HG03039 (cell line): ENCODE data around the gene GTF3C2.

ENCODE experiments used
- ATAC-seq: cut with Tn5 transposase; IDR thresholded peaks from one replicate; pipeline ENCODE4 v1.9.1; 2021; ENCODE audit warnings: mild to moderate bottlenecking, moderate library complexity; ENCODE audit not compliant: unreplicated experiment

Gene GTF3C2

DNA sequence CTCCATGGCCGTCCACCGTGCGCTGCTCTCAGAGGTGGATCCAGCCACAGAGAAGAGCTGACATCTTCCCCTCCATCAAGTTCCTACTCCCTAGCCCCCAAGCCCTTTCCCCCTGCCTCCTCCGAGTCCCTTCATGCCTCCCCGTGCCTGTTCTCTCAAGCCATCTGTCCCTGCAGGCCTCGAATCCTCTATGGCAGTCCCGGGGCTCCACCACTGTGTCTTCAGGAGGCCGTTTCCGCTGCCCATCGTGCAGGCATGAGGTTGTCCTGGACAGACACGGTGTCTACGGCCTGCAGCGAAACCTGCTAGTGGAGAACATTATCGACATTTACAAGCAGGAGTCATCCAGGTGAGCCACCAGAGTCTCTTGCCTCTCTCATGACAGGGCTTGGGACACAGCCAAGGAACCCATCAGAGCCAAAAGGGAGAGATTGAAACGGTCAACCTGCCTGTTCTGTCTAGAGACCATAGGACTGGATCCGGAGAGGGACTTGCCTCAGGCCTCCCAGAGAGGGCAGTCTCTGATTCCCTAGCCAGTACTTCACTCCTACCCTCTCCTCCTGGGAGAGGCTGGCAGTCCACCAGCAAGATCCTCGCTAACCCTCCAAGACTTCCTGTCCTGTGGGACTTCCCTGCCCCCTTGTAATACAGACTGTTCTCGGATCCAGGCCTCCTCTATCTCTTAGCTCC is 58.0 kb downstream of the GTF3C2 start:
- no peak for ATAC-seq

DNA sequence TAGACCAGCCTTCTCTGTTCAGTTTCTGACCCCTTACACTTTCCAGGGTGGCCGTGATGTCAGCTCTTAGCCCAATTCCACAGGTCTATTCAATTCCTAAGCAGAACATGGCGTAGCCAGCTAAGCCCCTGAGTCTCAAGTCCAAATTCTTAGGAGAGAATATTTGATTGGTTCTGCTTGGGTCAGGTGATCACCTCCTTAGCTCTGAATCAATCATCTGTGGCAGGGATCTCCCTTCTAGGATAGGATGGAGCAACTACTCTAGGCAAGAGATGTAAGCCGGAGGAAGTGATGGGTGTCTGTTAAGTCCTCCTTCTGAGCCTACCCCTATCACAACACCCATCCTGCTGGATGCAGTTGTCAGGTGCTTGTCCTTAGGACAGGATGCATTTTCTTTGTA is 59.4 kb downstream of the GTF3C2 start:
- ATAC-seq: no peak

DNA sequence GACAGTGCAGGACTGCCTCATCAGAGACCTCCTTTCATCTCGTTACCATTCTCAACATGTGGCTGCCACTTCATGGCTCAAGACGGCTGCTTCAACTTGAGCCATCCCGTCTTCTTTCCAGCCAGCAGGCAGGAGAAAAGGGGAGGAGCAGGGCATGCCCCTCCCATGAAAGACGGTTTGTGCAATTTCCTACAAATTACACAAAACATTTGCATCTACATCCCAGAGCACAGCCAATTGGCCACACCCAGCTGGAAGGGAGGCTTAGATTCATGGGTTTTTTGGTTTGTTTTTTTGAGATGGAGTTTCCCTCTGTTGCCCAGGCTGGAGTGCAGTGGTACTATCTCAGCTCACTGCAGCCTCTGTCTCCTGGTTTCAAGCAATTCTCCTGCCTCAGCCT is 60.1 kb downstream of the GTF3C2 start:
- ATAC-seq: no peak

DNA sequence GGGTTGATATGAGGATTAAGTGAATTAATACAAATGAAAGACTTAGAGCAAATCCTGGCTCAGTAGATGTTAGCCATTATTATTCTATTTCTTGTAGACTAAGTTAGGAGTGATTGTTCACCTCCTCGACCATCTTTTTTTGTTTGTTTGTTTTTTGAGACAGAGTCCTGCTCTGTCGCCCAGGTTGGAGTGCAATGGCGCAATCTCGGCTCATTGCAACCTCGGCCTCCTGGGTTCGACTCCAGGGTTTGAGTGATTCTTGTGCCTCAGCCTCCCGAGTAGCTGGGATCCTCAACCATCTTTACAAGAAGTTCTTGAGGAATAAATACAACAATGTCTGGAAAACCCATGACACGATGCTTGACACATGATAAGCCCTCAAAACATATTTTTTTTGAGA is 61.6 kb downstream of the GTF3C2 start:
- ATAC-seq: no peak

DNA sequence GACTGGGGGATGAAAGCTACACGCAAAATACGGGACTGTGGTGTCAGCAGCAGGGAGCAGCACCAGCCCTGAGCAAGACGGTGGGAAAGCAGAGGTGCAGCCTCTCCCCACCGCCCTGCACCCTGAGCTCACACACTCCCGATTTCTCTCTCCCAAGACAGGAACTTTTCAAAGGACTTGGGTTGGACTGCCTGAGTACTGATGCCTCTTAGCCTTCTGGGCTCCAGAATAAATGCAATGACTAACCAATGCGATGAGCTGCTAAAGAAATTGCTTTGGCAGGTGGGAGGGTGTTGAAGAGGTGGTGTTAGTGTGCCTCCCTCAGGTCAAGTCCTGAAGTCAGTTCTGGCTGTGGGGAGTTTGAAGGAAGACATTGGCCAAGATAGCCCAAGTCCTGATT is 64.7 kb downstream of the GTF3C2 start:
- ATAC-seq: no peak

DNA sequence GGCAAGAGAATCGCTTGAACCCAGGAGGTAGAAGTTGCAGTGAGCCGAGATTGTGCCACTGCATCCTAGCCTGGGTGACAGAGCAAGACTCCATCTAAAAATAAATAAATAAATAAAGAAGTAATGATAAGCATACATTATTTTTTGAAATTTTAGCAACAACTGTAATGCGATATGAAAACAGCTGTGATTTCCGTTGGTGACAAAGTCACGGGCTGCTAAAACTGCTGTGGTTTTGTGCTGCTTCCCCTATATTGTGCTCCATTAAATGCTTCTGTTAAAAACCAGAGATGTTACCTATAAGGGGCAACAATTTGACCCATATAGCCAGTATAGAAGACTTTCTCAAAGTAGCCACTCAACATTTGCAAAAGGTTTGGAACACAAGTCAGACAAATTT is 66.0 kb downstream of the GTF3C2 start:
- ATAC-seq: no peak

DNA sequence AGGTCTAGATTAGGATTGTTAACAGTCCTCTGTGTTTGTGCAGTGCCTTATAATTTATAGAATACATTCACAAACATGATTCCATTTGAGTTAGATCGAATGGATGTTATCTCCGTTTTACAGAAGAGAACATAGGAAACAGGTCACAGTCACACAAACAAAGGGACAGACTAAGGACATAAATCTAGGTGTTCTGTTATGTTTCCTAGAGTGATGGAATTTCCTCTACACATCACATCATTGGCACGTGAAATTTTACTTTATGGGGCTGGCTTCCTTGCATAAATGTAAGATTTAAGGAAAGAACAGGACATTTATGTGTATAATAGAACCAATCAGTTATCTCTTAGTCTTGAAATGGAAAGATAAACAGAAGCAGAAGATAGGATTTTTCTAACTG is 68.0 kb downstream of the GTF3C2 start:
- no peak for ATAC-seq

DNA sequence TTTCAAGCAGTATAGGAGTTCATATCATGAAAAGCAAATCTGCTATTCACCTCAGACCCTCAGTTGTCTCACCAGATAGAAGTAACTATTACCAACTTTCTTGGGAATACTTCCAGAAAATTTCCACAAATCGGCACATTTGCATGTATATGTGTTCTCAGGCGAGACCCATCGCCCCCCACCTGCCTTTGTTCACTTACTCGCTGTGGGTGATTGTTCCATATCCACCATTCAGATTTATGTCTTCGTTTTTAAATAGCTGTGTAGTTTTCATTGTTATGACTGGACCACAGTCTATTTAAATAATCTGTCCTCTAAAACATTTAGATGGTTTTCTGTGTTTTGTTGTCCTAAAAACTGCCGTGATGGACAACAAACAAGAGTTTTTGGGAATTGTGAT is 71.1 kb downstream of the GTF3C2 start:
- no peak for ATAC-seq

DNA sequence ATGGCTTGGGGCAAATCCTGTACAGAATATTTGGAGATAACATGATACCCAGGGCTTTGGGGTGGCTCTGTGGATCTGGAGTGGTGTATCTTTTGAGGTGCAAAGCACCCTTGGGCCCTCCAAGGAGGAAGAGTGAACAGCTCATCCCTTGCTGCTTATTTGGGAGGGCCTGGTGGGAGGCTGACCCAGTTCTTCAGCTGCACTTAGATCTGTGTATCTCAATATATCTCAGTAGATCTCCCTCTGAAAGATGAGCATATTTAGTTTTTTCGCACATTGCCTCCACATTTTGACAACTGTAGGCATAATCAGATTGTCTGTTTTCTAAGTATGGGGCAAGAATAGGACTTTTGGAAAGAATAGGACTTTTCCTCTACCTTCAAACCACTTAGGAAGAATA is 71.6 kb downstream of the GTF3C2 start:
- no peak for ATAC-seq

DNA sequence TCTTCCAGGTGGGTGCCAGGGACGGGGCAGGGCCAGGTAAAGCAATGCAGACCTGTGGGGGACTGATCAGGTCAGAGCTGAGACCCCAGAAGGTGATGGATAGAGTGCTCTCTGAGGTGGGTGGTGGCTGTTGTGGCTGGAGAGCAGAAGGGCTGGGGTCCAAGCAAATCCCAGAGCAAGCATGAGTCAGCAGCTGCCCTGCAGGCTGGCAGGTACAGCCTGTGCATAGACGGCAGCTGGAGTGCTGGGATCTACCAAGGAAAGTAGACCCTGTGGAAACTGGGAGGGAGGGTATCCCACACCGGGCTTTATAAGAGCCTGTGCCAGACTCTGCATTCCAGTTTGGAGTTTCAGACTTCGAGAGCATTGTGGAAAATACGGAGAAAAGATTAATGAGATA is 73.7 kb downstream of the GTF3C2 start:
- ATAC-seq: no peak

DNA sequence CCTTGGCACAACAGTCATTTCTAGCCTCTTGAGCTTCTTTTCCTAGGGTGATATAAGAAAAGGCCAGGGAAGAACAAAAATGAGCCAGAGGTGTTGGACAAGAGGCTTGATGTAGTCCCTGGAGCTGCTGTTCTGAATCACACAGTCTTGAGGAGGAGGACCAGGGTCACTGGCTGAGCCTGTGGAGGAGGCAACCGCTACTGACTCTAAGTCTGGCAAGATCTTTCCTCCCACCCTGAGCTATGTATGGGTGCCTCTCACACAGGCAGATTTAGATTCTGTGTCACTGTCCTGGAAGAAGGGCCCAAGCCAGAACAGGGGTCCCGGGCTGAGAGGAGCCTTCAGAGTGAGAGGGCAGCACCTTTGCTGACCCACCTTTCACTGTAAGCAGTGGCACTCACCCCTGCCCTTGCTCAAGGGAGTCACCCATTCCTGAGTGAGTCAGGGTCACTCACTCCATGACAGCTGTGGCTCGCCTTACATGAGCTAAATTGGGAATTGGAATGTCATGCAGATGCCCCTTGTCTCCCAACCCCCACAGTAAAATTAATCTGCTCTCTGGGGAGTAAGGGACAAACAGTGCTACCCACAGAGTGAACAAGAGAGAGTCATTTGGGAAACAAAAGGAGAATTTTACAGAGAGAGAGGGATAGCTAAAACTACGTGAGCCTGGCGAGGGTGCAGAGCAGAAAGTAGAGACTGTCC is 74.6 kb downstream of the GTF3C2 start, which contains the start of gene TRIM54:
Gene TRIM54, plus strand, starts transcription at position 575 of the 705 bp plus-strand sequence. CDS start 303 bp downstream, outside the sequence.
- no peak for ATAC-seq

DNA sequence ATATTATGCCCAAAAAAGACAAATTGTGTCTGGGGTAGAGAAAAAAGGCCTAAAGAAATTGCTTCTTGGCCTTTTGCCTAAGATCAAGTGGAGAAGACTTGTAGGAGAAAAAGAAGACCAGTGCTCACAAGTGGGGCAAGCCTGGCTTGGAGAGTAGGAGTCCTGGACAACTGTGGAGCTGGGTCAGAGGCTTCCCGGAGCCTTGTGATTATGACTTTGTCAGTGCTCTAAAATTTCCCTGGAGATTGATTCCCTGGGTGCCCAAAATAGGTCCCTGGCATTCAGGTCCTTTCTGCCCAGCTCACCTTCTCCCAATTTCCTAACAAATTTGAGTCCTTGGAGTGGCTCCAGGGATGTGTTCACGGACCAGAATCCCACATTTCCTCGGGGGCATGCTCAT is 75.1 kb downstream of the GTF3C2 start:
- no peak for ATAC-seq

DNA sequence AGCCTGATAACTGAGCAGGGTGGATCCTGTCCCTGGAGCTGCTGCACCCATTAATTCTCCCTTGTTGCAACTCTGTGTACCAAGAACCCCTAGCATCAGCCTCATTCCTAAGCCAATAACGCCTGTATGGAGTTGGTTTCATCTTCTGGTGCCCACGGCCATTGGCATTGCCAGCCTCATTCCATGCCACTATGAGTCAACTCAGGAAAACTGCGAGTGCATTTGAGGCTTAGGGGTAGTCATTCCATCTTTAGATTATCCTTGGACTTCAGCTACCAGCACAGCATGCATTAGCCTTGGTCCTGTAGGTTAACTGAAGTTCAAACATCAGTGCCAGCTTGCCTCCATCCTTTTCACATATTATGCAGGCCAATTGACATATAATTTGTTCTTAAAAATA is 75.7 kb downstream of the GTF3C2 start:
- no peak for ATAC-seq

DNA sequence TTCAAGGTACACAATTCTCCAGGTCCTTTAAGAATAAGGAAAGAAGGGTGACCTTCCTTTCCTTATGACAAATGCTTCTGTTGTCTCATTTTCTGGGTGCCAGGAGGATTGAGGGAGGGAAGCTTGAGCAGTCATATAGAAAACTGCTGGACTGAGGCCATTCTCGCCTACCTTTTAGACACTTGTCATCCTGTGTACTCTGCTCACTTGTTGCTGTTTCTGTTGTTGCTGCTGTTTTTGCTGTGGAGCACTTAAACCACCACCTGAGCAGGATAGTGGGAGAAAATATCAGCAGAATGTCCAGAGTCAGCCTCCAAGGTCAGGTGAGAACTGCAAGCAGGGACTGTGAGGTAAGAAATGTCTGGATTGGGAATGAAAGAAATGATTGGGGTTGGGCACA is 78.6 kb downstream of the GTF3C2 start:
- no peak for ATAC-seq
